DOHH2 (cell line): ENCODE measurements around the gene STON2.

ENCODE experiments used
- H3F3A ChIP-seq: fragments of 200-600 bp; sonication (generic), shearing (Covaris generic); 2 replicates; pipeline ENCODE4 v1.6.0; 2016; ENCODE audit warnings: antibody characterized with exemption, mild to moderate bottlenecking; ENCODE audit not compliant: control insufficient read depth, insufficient read depth
- H3K27ac ChIP-seq: fragments of 200-600 bp; sonication (generic); 2 replicates; pipeline ENCODE4 v1.5.1; 2014; ENCODE audit warnings: low read depth, mild to moderate bottlenecking, low read length, moderate library complexity
- H3K27me3 ChIP-seq: fragments of 200-600 bp; sonication (generic); 2 replicates; pipeline ENCODE4 v1.6.1; 2014; ENCODE audit warnings: mild to moderate bottlenecking, low read length, mixed read lengths; ENCODE audit not compliant: control insufficient read depth
- H3K36me3 ChIP-seq: fragments of 200-600 bp; sonication (generic); 2 replicates; pipeline ENCODE4 v1.6.1; 2014; ENCODE audit warnings: mild to moderate bottlenecking, low read length, moderate library complexity, mixed read lengths; ENCODE audit not compliant: control insufficient read depth
- H3K4me1 ChIP-seq: fragments of 200-600 bp; sonication (generic); 2 replicates; pipeline ENCODE4 v1.6.1; 2014; ENCODE audit warnings: mild to moderate bottlenecking, low read length, mixed read lengths; ENCODE audit not compliant: control insufficient read depth
- H3K4me2 ChIP-seq: fragments of 200-600 bp; sonication (generic); 2 replicates; pipeline ENCODE4 v1.6.0; 2014; ENCODE audit warnings: mild to moderate bottlenecking, low read length, moderate library complexity
- H3K4me3 ChIP-seq: fragments of 200-600 bp; sonication (generic); 2 replicates; pipeline ENCODE4 v1.5.1; 2014; ENCODE audit warnings: mild to moderate bottlenecking, low read length, mixed read lengths
- H3K79me2 ChIP-seq: fragments of 200-600 bp; sonication (generic); 2 replicates; pipeline ENCODE4 v1.6.1; 2014; ENCODE audit warnings: mild to moderate bottlenecking, low read length, mixed read lengths; ENCODE audit not compliant: control insufficient read depth
- H3K9me2 ChIP-seq: fragments of 200-600 bp; sonication (generic); replicated peaks from 2 replicates; pipeline ENCODE4 v1.6.1; 2014; ENCODE audit warnings: mild to moderate bottlenecking, low read length, mixed read lengths; ENCODE audit not compliant: control insufficient read depth
- H3K9me3 ChIP-seq: fragments of 200-600 bp; sonication (generic); 2 replicates; pipeline ENCODE4 v1.6.1; 2014; ENCODE audit warnings: antibody characterized with exemption, low read length, mixed read lengths; ENCODE audit not compliant: control insufficient read depth, insufficient read depth
- H4K20me1 ChIP-seq: fragments of 200-600 bp; sonication (generic); 2 replicates; pipeline ENCODE4 v1.6.0; 2014; ENCODE audit warnings: low read depth, mild to moderate bottlenecking, antibody characterized with exemption, low read length, moderate library complexity; ENCODE audit not compliant: control insufficient read depth, insufficient read depth
- CTCF ChIP-seq: fragments of 200-600 bp; sonication (generic); IDR thresholded peaks from one replicate; pipeline ENCODE4 v1.5.1; 2014; ENCODE audit warnings: antibody characterized with exemption, mild to moderate bottlenecking, low read depth, low read length; ENCODE audit not compliant: poor library complexity, severe bottlenecking
- EZH2phosphoT487 ChIP-seq: fragments of 200-600 bp; sonication (generic); IDR thresholded peaks from 2 replicates; pipeline ENCODE4 v1.6.1; 2017; ENCODE audit warnings: borderline replicate concordance, mild to moderate bottlenecking, antibody characterized with exemption, low read length, moderate library complexity, mixed read lengths

The STON2 gene

GRCh38 chr14:81289516-81289915, 110.6 kb downstream of the STON2 start:
- Histone ChIP-seq H3K27ac (no peak overlapping the region), H3K4me3 (no peak overlapping the region), H3K36me3 (no peaks in the 10 kb centered on the region), H3K9me3 (no peaks in the 10 kb centered on the region), H3K9me2 (no peaks in the 10 kb centered on the region), H3K4me2 (no peak overlapping the region), H3K27me3 (peaks cover 3% of the 10 kb centered on the region; the same call in 1 of the 2 replicates), H3K4me1 (peaks cover 10% of the 10 kb centered on the region), H3K79me2 (no peaks in the 10 kb centered on the region), H4K20me1 (no peaks in the 10 kb centered on the region), H3F3A (no peaks in the 10 kb centered on the region)
- TF ChIP-seq EZH2phosphoT487 (no peak), CTCF (no peak)

- Histone ChIP-seq H3F3A (no peaks in the 10 kb centered on the region), H3K27me3 (peaks cover 3% of the 10 kb centered on the region; the same call in 1 of the 2 replicates), H3K9me2 (no peaks in the 10 kb centered on the region), H3K4me1 (peaks cover 10% of the 10 kb centered on the region), H3K4me3 (no peak overlapping the region), H3K36me3 (no peaks in the 10 kb centered on the region), H4K20me1 (no peaks in the 10 kb centered on the region), H3K9me3 (no peaks in the 10 kb centered on the region), H3K4me2 (no peak overlapping the region), H3K27ac (no peak overlapping the region), H3K79me2 (no peaks in the 10 kb centered on the region)
- TF ChIP-seq EZH2phosphoT487 (no peak), CTCF (no peak)
Measured at GRCh38 chr14:81286574-81287370, 113.4 kb downstream of the STON2 start.

- H3K27ac ChIP-seq = no peak overlapping the region
- no peaks in the 10 kb centered on the region for H3K79me2 ChIP-seq
- no peaks in the 10 kb centered on the region for H3K9me2 ChIP-seq
- no peak overlapping the region for H3K4me3 ChIP-seq
- H4K20me1 ChIP-seq = no peaks in the 10 kb centered on the region
- H3K4me2 ChIP-seq = no peak overlapping the region
- H3K27me3 ChIP-seq = peaks cover 3% of the 10 kb centered on the region; the same call in 1 of the 2 replicates
- no peak for TF ChIP-seq EZH2phosphoT487
- no peak for TF ChIP-seq CTCF
- no peaks in the 10 kb centered on the region for H3F3A ChIP-seq
- H3K4me1 ChIP-seq = peaks cover 10% of the 10 kb centered on the region
- no peaks in the 10 kb centered on the region for H3K9me3 ChIP-seq
- no peaks in the 10 kb centered on the region for H3K36me3 ChIP-seq
Measured at GRCh38 chr14:81285245-81285644, 114.9 kb downstream of the STON2 start.
